HL-60 (cell line): Measurements from ENCODE around the gene NAALADL2.

Source experiments
- DNase-seq, 2 experiments: peaks; one replicate each; pipeline ENCODE4 v3.0.0-alpha.2; 2010 to 2020; ENCODE audit warnings: low read depth in 1 of 2, low spot score in 1 of 2
- H3K27ac ChIP-seq: fragments of 250-450 bp; sonication (Bioruptor Pico); replicated peaks from 2 replicates; pipeline ENCODE4 v1.5.1; 2020; ENCODE audit warnings: mild to moderate bottlenecking, moderate library complexity
- H3K27me3 ChIP-seq: fragments of 250-450 bp; sonication (Bioruptor Pico); 2 replicates; pipeline ENCODE4 v1.5.1; 2021; ENCODE audit warnings: mild to moderate bottlenecking, moderate library complexity; ENCODE audit not compliant: insufficient read depth, poor library complexity, severe bottlenecking
- H3K4me3 ChIP-seq: replicated peaks from 2 replicates; pipeline ENCODE4 v1.5.1; 2011; ENCODE audit warnings: mild to moderate bottlenecking, control low read depth, low read length; ENCODE audit not compliant: insufficient read depth
- CTCF ChIP-seq: IDR thresholded peaks from one replicate; pipeline ENCODE4 v1.5.1; 2011; ENCODE audit warnings: low read length, control low read depth, inconsistent platforms; ENCODE audit not compliant: insufficient read depth
- GABPA ChIP-seq: IDR thresholded peaks from 2 replicates; pipeline ENCODE4 v1.6.1; 2012; ENCODE audit warnings: low read depth
- POLR2AphosphoS5 ChIP-seq: IDR thresholded peaks from 2 replicates; pipeline ENCODE4 v1.6.1; 2012; ENCODE audit warnings: low read depth
- REST ChIP-seq: IDR thresholded peaks from 2 replicates; pipeline ENCODE4 v1.6.1; 2012; ENCODE audit warnings: low read depth; ENCODE audit not compliant: insufficient replicate concordance
- SPI1 ChIP-seq: IDR thresholded peaks from 2 replicates; pipeline ENCODE4 v1.6.1; 2012; ENCODE audit warnings: low read depth, mild to moderate bottlenecking, borderline replicate concordance

Gene NAALADL2

GRCh38 chr3:175274056-175274455 lies 414.9 kb downstream of the NAALADL2 start:
- TF ChIP-seq POLR2AphosphoS5 (no peak), GABPA (no peak), REST (no peak), CTCF (no peak), SPI1 (no peak)
- Histone ChIP-seq H3K27me3 (no peaks in the 10 kb centered on the region), H3K4me3 (no peak overlapping the region), H3K27ac (no peak overlapping the region)
- DNase-seq, result no peak

GRCh38 chr3:175274474-175275218 lies 415.5 kb downstream of the NAALADL2 start:
- no peak for TF ChIP-seq GABPA
- no peak for TF ChIP-seq CTCF
- no peak for TF ChIP-seq SPI1
- no peak for TF ChIP-seq POLR2AphosphoS5
- TF ChIP-seq REST, result no peak
- peak in 1 of 2 experiments; percentile 3 for DNase-seq
- H3K27ac ChIP-seq, result no peak overlapping the region
- H3K27me3 ChIP-seq, result no peaks in the 10 kb centered on the region
- H3K4me3 ChIP-seq, result no peak overlapping the region

GRCh38 chr3:175278680-175279079 lies 419.5 kb downstream of the NAALADL2 start:
- Histone ChIP-seq H3K27ac (no peak overlapping the region), H3K4me3 (no peak overlapping the region)
- no peak for TF ChIP-seq GABPA
- no peak for TF ChIP-seq CTCF
- no peak for TF ChIP-seq POLR2AphosphoS5
- TF ChIP-seq REST, result no peak
- TF ChIP-seq SPI1, result no peak

More at GRCh38 chr3:175278680-175279079, 419.5 kb downstream of the NAALADL2 start:
- DNase-seq, result no peak
- no peaks in the 10 kb centered on the region for H3K27me3 ChIP-seq
